Bronchial epithelial cell (primary cell): ENCODE data around the gene IGFL3. TPM values are rescaled to one million over a fixed set of nuclear protein-coding genes. Genes with fewer than 3 reads are reported as not detected.
A peak's percentile ranks its signal among the peaks of the same experiment; 100 is the strongest.

ENCODE experiments used
- DNase-seq: peaks from one replicate; pipeline ENCODE4 v3.0.0-alpha.2; 2010; ENCODE audit warnings: low read depth
- FAIRE-seq: peaks from 2 replicates; lab custom pipeline; 2011; peaks lifted over from hg19 to GRCh38; lab: Jason Lieb, UNC
- H3K27me3 ChIP-seq: 2 replicates; pipeline ENCODE4 v1.5.1; 2011; ENCODE audit warnings: low read length; ENCODE audit not compliant: control insufficient read depth, insufficient read depth
- H3K36me3 ChIP-seq: 2 replicates; pipeline ENCODE4 v1.5.1; 2011; ENCODE audit warnings: low read length; ENCODE audit not compliant: control insufficient read depth, insufficient read depth
- H3K4me3 ChIP-seq: 2 replicates; pipeline ENCODE4 v1.5.1; 2011; ENCODE audit warnings: mild to moderate bottlenecking, low read depth, low read length, control low read depth
- CTCF ChIP-seq: IDR thresholded peaks from 2 replicates; pipeline ENCODE4 v1.5.1; 2011; ENCODE audit warnings: mild to moderate bottlenecking, moderate library complexity, low read length, control low read depth, inconsistent platforms; ENCODE audit not compliant: insufficient read depth, severe bottlenecking
- total RNA-seq: library from RNA; depleted of rRNA; stranded (reverse); fragments of >200 nt; gene quantifications from 2 replicates; pipeline ENCODE4 v1.2.1, GENCODE V29; 2014

The IGFL3 gene
- total RNA-seq, 1 donor from 2014 or later, result not detected

GRCh38 chr19:46118136-46118535 is 6.4 kb downstream of the IGFL3 start:
- FAIRE-seq (no peak), DNase-seq (peak; percentile 49)
- TF ChIP-seq CTCF, result no peak
- Histone ChIP-seq H3K4me3 (no peak overlapping the region), H3K27me3 (no peaks in the 10 kb centered on the region), H3K36me3 (no peaks in the 10 kb centered on the region)

- TF ChIP-seq CTCF, result no peak
- Histone ChIP-seq H3K4me3 (no peak overlapping the region), H3K36me3 (no peaks in the 10 kb centered on the region), H3K27me3 (peaks cover 2% of the 10 kb centered on the region)
- DNase-seq (no peak), FAIRE-seq (no peak)
These were observed 8.4 kb downstream of the IGFL3 start for GRCh38 chr19:46116121-46116520.

- FAIRE-seq (peak; percentile 55), DNase-seq (peak; percentile 93)
- Histone ChIP-seq H3K36me3 (no peaks in the 10 kb centered on the region), H3K27me3 (peaks cover 2% of the 10 kb centered on the region), H3K4me3 (no peak overlapping the region)
- no peak for TF ChIP-seq CTCF
These were observed 8.9 kb downstream of the IGFL3 start for GRCh38 chr19:46115396-46116106.

- TF ChIP-seq CTCF, result no peak
- DNase-seq (no peak), FAIRE-seq (no peak)
- Histone ChIP-seq H3K36me3 (no peaks in the 10 kb centered on the region), H3K4me3 (no peak overlapping the region), H3K27me3 (peaks cover 2% of the 10 kb centered on the region)
These were observed 10.8 kb downstream of the IGFL3 start for GRCh38 chr19:46113726-46114125.

- DNase-seq (no peak), FAIRE-seq (no peak)
- peaks cover 2% of the 10 kb centered on the region for H3K27me3 ChIP-seq
- no peak overlapping the region for H3K4me3 ChIP-seq
- H3K36me3 ChIP-seq, result no peaks in the 10 kb centered on the region
- TF ChIP-seq CTCF, result no peak
These were observed 12.0 kb downstream of the IGFL3 start for GRCh38 chr19:46112527-46112926.

- Histone ChIP-seq H3K4me3 (no peak overlapping the region), H3K36me3 (no peaks in the 10 kb centered on the region), H3K27me3 (peaks cover 2% of the 10 kb centered on the region)
- peak; percentile 45 for DNase-seq
- no peak for FAIRE-seq
- TF ChIP-seq CTCF, result no peak
These were observed 13.1 kb downstream of the IGFL3 start for GRCh38 chr19:46111376-46111775.
